Ishikawa (cell line): ENCODE measurements around the gene SKAP1.

Experiments used
- CEBPB ChIP-seq: IDR thresholded peaks from 2 replicates; pipeline ENCODE4 v1.6.1; 2012
- EGR1 ChIP-seq: IDR thresholded peaks from 2 replicates; pipeline ENCODE4 v1.6.1; 2012
- EP300 ChIP-seq: IDR thresholded peaks from 2 replicates; pipeline ENCODE4 v1.6.1; 2012; ENCODE audit warnings: borderline replicate concordance
- NFIC ChIP-seq: IDR thresholded peaks from 2 replicates; pipeline ENCODE4 v1.6.1; 2012
- RAD21 ChIP-seq: IDR thresholded peaks from 2 replicates; pipeline ENCODE4 v1.6.1; 2012; ENCODE audit warnings: low read depth
- REST ChIP-seq: IDR thresholded peaks from 2 replicates; pipeline ENCODE4 v1.6.1; 2012; ENCODE audit warnings: low read depth, mild to moderate bottlenecking
- TAF1 ChIP-seq: IDR thresholded peaks from 2 replicates; pipeline ENCODE4 v1.6.1; 2012; ENCODE audit warnings: low read depth, mild to moderate bottlenecking
- USF1 ChIP-seq: IDR thresholded peaks from 2 replicates; pipeline ENCODE4 v1.6.1; 2012
- ZBTB7A ChIP-seq: IDR thresholded peaks from 2 replicates; pipeline ENCODE4 v1.6.1; 2012; ENCODE audit warnings: low read depth
- TF ChIP-seq, protein P1 (sequence below): IDR thresholded peaks from 2 replicates; pipeline ENCODE4 v1.6.1; 2012

GRCh38 chr17:48378238-48378637, 51.8 kb downstream of the SKAP1 start:
- no peak for TF ChIP-seq EP300
- TF ChIP-seq CEBPB = no peak
- TF ChIP-seq, protein P1, sequence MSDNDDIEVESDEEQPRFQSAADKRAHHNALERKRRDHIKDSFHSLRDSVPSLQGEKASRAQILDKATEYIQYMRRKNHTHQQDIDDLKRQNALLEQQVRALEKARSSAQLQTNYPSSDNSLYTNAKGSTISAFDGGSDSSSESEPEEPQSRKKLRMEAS = no peak
- no peak for TF ChIP-seq TAF1
- TF ChIP-seq ZBTB7A = no peak
- no peak for TF ChIP-seq USF1
- TF ChIP-seq REST = no peak
- no peak for TF ChIP-seq NFIC
- TF ChIP-seq EGR1 = no peak
- TF ChIP-seq RAD21 = no peak
